Esophagus muscularis mucosa (tissue), 4 donors: ENCODE results near the gene TXLNB.

ENCODE experiments used
- EP300 ChIP-seq: sonication (generic); formaldehyde crosslinking; IDR thresholded peaks from one replicate; pipeline ENCODE4 v1.6.1; 2017; ENCODE audit warnings: antibody characterized with exemption
- POLR2A ChIP-seq: fragments of 450-650 bp; IDR thresholded peaks from one replicate; pipeline ENCODE4 v1.6.1; 2017; ENCODE audit warnings: antibody characterized with exemption, moderate library complexity, mild to moderate bottlenecking, low read depth
- TF ChIP-seq, protein P1 (sequence below), 3 experiments: fragments of 200-600 bp in 2 of 3; fragments of 450-650 bp in 1 of 3; sonication (generic) in 2 of 3; IDR thresholded peaks; one replicate each; pipeline ENCODE4 v1.5.1; 2017 to 2019; ENCODE audit warnings: antibody characterized with exemption in 3 of 3, mild to moderate bottlenecking in 2 of 3, moderate library complexity in 1 of 3

DNA sequence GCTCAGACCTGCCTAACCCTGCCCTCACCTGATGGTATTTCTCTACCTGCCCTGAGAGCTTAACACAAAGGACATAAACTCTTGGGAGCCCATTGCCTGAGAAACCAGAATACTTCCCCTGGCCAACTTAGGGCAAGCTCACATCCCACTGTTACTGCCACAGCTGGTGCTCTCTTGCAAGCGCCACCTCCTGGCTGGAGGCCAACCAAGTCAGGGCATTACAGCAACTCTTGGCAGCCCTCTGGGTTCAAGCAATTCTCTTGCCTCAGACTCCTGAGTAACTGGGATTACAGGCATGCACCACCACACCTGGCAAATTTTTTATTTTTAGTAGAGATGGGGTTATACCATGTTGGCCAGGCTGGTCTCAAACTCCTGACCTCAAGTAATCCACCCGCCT, 86.8 kb downstream of the TXLNB start:
- no peak for TF ChIP-seq POLR2A
- TF ChIP-seq, protein P1, sequence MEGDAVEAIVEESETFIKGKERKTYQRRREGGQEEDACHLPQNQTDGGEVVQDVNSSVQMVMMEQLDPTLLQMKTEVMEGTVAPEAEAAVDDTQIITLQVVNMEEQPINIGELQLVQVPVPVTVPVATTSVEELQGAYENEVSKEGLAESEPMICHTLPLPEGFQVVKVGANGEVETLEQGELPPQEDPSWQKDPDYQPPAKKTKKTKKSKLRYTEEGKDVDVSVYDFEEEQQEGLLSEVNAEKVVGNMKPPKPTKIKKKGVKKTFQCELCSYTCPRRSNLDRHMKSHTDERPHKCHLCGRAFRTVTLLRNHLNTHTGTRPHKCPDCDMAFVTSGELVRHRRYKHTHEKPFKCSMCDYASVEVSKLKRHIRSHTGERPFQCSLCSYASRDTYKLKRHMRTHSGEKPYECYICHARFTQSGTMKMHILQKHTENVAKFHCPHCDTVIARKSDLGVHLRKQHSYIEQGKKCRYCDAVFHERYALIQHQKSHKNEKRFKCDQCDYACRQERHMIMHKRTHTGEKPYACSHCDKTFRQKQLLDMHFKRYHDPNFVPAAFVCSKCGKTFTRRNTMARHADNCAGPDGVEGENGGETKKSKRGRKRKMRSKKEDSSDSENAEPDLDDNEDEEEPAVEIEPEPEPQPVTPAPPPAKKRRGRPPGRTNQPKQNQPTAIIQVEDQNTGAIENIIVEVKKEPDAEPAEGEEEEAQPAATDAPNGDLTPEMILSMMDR (IDR thresholded peaks at IDR 0.05): no peak
- TF ChIP-seq EP300: no peak
